HepG2 (cell line): ENCODE results near the gene TBC1D5.

ENCODE experiments used
- MYNN ChIP-seq: sonication (generic); formaldehyde crosslinking; IDR thresholded peaks from 2 replicates; pipeline ENCODE4 v1.4.0; 2020; ENCODE audit warnings: mild to moderate bottlenecking, low read depth, missing genetic modification reagents
- RAD21 ChIP-seq: fragments of 450-650 bp; formaldehyde crosslinking; IDR thresholded peaks from 2 replicates; pipeline ENCODE4 v1.5.0; 2020; ENCODE audit warnings: mild to moderate bottlenecking
- SAP130 ChIP-seq: IDR thresholded peaks from 2 replicates; pipeline ENCODE4 v1.6.1; 2016; ENCODE audit warnings: low read depth
- SP5 ChIP-seq: IDR thresholded peaks from 2 replicates; pipeline ENCODE4 v1.6.1; 2016; ENCODE audit warnings: low read depth, borderline replicate concordance
- ZBTB8A ChIP-seq: sonication (generic); formaldehyde crosslinking; IDR thresholded peaks from 2 replicates; pipeline ENCODE4 v1.4.0; 2020; ENCODE audit warnings: mild to moderate bottlenecking, low read depth, missing genetic modification reagents, borderline replicate concordance
- ZNF460 ChIP-seq: sonication (generic); formaldehyde crosslinking; IDR thresholded peaks from 2 replicates; pipeline ENCODE4 v1.5.1; 2020; ENCODE audit warnings: missing genetic modification reagents, mild to moderate bottlenecking, borderline replicate concordance
- ZSCAN20 ChIP-seq: sonication (generic); formaldehyde crosslinking; IDR thresholded peaks from 2 replicates; pipeline ENCODE4 v1.4.0; 2020; ENCODE audit warnings: missing genetic modification reagents, mild to moderate bottlenecking, borderline replicate concordance

GRCh38 chr3:17683542-17684207 is 58.8 kb downstream of the TBC1D5 start:
- TF ChIP-seq ZBTB8A (CRISPR knock-in tag) (no peak), ZSCAN20 (CRISPR knock-in tag) (no peak), SP5 (CRISPR knock-in tag) (no peak), RAD21 (CRISPR knock-in tag) (no peak), ZNF460 (CRISPR knock-in tag) (no peak), SAP130 (no peak), MYNN (CRISPR knock-in tag) (no peak)
